Endothelial cell of umbilical vein (primary cell): ENCODE results near the gene LCTL. TPM values are rescaled to one million over a fixed set of nuclear protein-coding genes. Genes with fewer than 3 reads are reported as not detected.

Source experiments
- BruUV-seq: library from RNA; stranded (reverse); fragments of 400-500 nt; replicated peaks from 2 replicates; lab custom pipeline; 2021; lab: Mats Ljungman, UMichigan
- CTCF ChIA-PET: fragments of 300-600, 350-600 bp; sonication (Branson Sonifier 250); formaldehyde crosslinking; loops from one replicate; lab custom pipeline; 2021; ENCODE audit warnings: antibody characterized with exemption, inconsistent platforms; lab: Charles Lee
- POLR2A ChIA-PET: fragments of 300-600, 350-600 bp; sonication (Branson Sonifier 250); formaldehyde crosslinking; loops from one replicate; lab custom pipeline; 2021; ENCODE audit warnings: antibody characterized with exemption, inconsistent platforms; lab: Charles Lee
- DNase-seq: peaks from one replicate; pipeline ENCODE4 v3.0.0-alpha.2; 2011; ENCODE audit warnings: low read depth, low spot score
- FAIRE-seq: peaks from 2 replicates; lab custom pipeline; 2011; peaks lifted over from hg19 to GRCh38; lab: Jason Lieb, UNC
- H2AFZ ChIP-seq: 2 replicates; pipeline ENCODE4 v1.6.0; 2012; ENCODE audit warnings: low read depth, low read length, control low read depth, inconsistent platforms
- H3K27ac ChIP-seq: 2 replicates; pipeline ENCODE4 v1.5.1; 2011; ENCODE audit warnings: low read depth, mild to moderate bottlenecking, control low read depth, low read length, moderate library complexity; ENCODE audit not compliant: insufficient read depth
- H3K27me3 ChIP-seq, 2 experiments: 2 replicates each; pipeline versions ENCODE4 v1.6.0 to v1.6.1; 2011; ENCODE audit warnings: low read length in 2 of 2, mixed read lengths in 1 of 2; ENCODE audit not compliant: control insufficient read depth in 2 of 2, insufficient read depth in 2 of 2
- H3K36me3 ChIP-seq, 2 experiments: 2 replicates in 1 of 2; 3 replicates in 1 of 2; pipeline ENCODE4 v1.5.1; 2011; ENCODE audit warnings: low read length in 2 of 2, mild to moderate bottlenecking in 1 of 2, moderate library complexity in 1 of 2; ENCODE audit not compliant: control insufficient read depth in 2 of 2, insufficient read depth in 2 of 2; ENCODE audit errors: extremely low read depth in 1 of 2
- H3K4me1 ChIP-seq: 3 replicates; pipeline ENCODE4 v1.5.1; 2011; ENCODE audit warnings: mild to moderate bottlenecking, low read length; ENCODE audit not compliant: control insufficient read depth, insufficient read depth; ENCODE audit errors: extremely low read depth
- H3K4me2 ChIP-seq: 2 replicates; pipeline ENCODE4 v1.6.1; 2011; ENCODE audit warnings: low read length, control low read depth, mixed read lengths; ENCODE audit not compliant: insufficient read depth
- H3K4me3 ChIP-seq, 3 experiments: fragments of 200-600 bp in 1 of 3; sonication (generic), shearing (Covaris generic) in 1 of 3; replicated peaks in 1 of 3; 2 replicates each; pipeline ENCODE4 v1.5.1; 2011 to 2016; ENCODE audit warnings: control low read depth in 3 of 3, low read length in 3 of 3, mild to moderate bottlenecking in 2 of 3, inconsistent platforms in 1 of 3, low read depth in 1 of 3, moderate library complexity in 1 of 3; ENCODE audit not compliant: insufficient read depth in 1 of 3
- H3K79me2 ChIP-seq: 2 replicates; pipeline ENCODE4 v1.6.0; 2012; ENCODE audit warnings: low read length, inconsistent platforms; ENCODE audit not compliant: control insufficient read depth, insufficient read depth
- H3K9ac ChIP-seq: replicated peaks from 2 replicates; pipeline ENCODE3; 2011; ENCODE audit warnings: low read length, control low read depth; ENCODE audit not compliant: insufficient read depth; ENCODE audit errors: extremely low read depth
- H3K9me1 ChIP-seq: replicated peaks from 3 replicates; pipeline ENCODE4 v1.6.0; 2011; ENCODE audit warnings: mild to moderate bottlenecking, low read length; ENCODE audit not compliant: control insufficient read depth, insufficient read depth; ENCODE audit errors: extremely low read depth
- H3K9me3 ChIP-seq: replicated peaks from 2 replicates; pipeline ENCODE4 v1.5.1; 2012; ENCODE audit warnings: low read length, inconsistent platforms; ENCODE audit not compliant: control insufficient read depth, insufficient read depth
- H4K20me1 ChIP-seq: replicated peaks from 2 replicates; pipeline ENCODE3; 2011; ENCODE audit warnings: mild to moderate bottlenecking, low read length; ENCODE audit not compliant: control insufficient read depth, insufficient read depth; ENCODE audit errors: extremely low read depth
- EZH2 ChIP-seq: IDR thresholded peaks from 2 replicates; pipeline ENCODE4 v1.6.1; 2012; ENCODE audit warnings: borderline replicate concordance, low read depth, mild to moderate bottlenecking, moderate library complexity, low read length, inconsistent platforms; ENCODE audit not compliant: severe bottlenecking
- GATA2 ChIP-seq: IDR thresholded peaks from 2 replicates; pipeline ENCODE4 v1.7.0; 2011; ENCODE audit warnings: low read depth, mild to moderate bottlenecking, moderate library complexity, mixed read lengths, low read length; ENCODE audit not compliant: insufficient read length, insufficient read depth
- JUN ChIP-seq: IDR thresholded peaks from 2 replicates; pipeline ENCODE4 v1.6.1; 2011; ENCODE audit warnings: borderline replicate concordance, low read depth; ENCODE audit not compliant: insufficient read length, insufficient read depth
- POLR2A ChIP-seq: IDR thresholded peaks from 2 replicates; pipeline ENCODE4 v1.6.1; 2012; ENCODE audit warnings: low read depth, mild to moderate bottlenecking, control low read depth, low read length
- POLR2AphosphoS5 ChIP-seq: IDR thresholded peaks from 2 replicates; pipeline ENCODE4 v1.6.1; 2012; ENCODE audit warnings: low read depth, mild to moderate bottlenecking, control low read depth, low read length, moderate library complexity; ENCODE audit not compliant: insufficient read depth
- dilution Hi-C: fragments of 300-500 bp; cut with MboI; formaldehyde crosslinking; loops from one replicate; pipeline ENCODE4 v1.15.0; 2019; ENCODE audit warnings: low sequenced_read_pairs; ENCODE audit not compliant: extremely low pct_ligation_motif_present
- intact Hi-C: fragments of 100-400 bp; cut with micrococcal nuclease; formaldehyde crosslinking; loops from one replicate; pipeline ENCODE4 v1.10.0; 2022
- polyA plus RNA-seq, 4 experiments: library from polyadenylated mRNA; depleted of rRNA in 3 of 4; stranded (reverse) in 3 of 4; unstranded in 1 of 4; fragments of >200 nt; gene quantifications; 2 replicates each; pipeline versions ENCODE4 v1.2.1 to v1.2.3, GENCODE V29; 2011 to 2012; ENCODE audit warnings: missing spikeins in 1 of 4
- total RNA-seq: library from RNA; stranded (reverse); gene quantifications from 2 replicates; pipeline ENCODE4 v1.2.3, GENCODE V29; 2021
- TF ChIP-seq, protein P1 (sequence below): IDR thresholded peaks from 2 replicates; pipeline ENCODE4 v1.6.1; 2011; ENCODE audit not compliant: insufficient read depth, insufficient read length
- TF ChIP-seq, protein P2 (sequence below), 2 donors: IDR thresholded peaks; 1 replicate in 1 of 2; 2 replicates in 1 of 2; pipeline ENCODE4 v1.5.1; 2011; ENCODE audit warnings: low read length in 2 of 2, mild to moderate bottlenecking in 2 of 2, moderate library complexity in 2 of 2, control low read depth in 1 of 2, inconsistent platforms in 1 of 2, low read depth in 1 of 2; ENCODE audit not compliant: insufficient read depth in 1 of 2; ENCODE audit errors: extremely low read depth in 1 of 2

Gene LCTL
- total and polyA plus RNA-seq, 2 donors (not counting 3 experiments of a cell fraction or from before 2014, with no cell fraction given): 0.04 TPM; not detected in 1

DNA sequence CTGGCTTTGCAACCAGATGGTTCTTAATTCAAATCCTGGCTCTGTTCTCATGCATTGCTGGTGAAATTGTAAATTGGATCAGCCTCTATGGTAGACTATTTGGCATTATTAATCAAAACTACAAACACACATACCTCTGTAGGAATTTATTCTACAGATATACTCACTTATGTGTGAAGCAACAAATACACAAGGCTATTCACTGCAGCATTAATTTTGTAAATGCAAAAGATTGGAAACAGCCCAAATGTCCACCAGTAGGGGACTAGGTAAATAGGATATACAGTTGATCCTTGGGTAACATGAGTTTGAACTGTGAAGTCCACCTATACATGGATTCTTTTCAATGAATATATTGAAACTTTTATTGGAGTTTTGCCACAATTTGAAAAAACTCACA lies 29.5 kb upstream of the LCTL start:
- Histone ChIP-seq H3K27ac (no peak overlapping the region), H3K4me3 (no peak overlapping the region), H3K36me3 (no peaks in the 10 kb centered on the region), H3K27me3 (no peaks in the 10 kb centered on the region), H3K4me2 (no peak overlapping the region), H3K79me2 (no peaks in the 10 kb centered on the region), H3K9me3 (no peaks in the 10 kb centered on the region), H3K4me1 (no peaks in the 10 kb centered on the region), H4K20me1 (no peaks in the 10 kb centered on the region), H3K9ac (no peak overlapping the region), H2AFZ (no peak overlapping the region), H3K9me1 (no peaks in the 10 kb centered on the region)
- POLR2A ChIA-PET: no interaction called here
- FAIRE-seq (no peak), DNase-seq (no peak)
- dilution Hi-C loops: no loop called here
- intact Hi-C loops: no loop called here
- BruUV-seq: no TSS peak
- TF ChIP-seq POLR2AphosphoS5: no peak
- TF ChIP-seq, protein P1, sequence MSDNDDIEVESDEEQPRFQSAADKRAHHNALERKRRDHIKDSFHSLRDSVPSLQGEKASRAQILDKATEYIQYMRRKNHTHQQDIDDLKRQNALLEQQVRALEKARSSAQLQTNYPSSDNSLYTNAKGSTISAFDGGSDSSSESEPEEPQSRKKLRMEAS: no peak
- TF ChIP-seq POLR2A: no peak
- TF ChIP-seq GATA2: no peak
- no peak for TF ChIP-seq EZH2
- TF ChIP-seq, protein P2, sequence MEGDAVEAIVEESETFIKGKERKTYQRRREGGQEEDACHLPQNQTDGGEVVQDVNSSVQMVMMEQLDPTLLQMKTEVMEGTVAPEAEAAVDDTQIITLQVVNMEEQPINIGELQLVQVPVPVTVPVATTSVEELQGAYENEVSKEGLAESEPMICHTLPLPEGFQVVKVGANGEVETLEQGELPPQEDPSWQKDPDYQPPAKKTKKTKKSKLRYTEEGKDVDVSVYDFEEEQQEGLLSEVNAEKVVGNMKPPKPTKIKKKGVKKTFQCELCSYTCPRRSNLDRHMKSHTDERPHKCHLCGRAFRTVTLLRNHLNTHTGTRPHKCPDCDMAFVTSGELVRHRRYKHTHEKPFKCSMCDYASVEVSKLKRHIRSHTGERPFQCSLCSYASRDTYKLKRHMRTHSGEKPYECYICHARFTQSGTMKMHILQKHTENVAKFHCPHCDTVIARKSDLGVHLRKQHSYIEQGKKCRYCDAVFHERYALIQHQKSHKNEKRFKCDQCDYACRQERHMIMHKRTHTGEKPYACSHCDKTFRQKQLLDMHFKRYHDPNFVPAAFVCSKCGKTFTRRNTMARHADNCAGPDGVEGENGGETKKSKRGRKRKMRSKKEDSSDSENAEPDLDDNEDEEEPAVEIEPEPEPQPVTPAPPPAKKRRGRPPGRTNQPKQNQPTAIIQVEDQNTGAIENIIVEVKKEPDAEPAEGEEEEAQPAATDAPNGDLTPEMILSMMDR (IDR thresholded peaks at IDR 0.05; ENCODE audit: extremely low read depth in 1 of 2, insufficient read depth in 1 of 2, low read depth in 1 of 2, low read length in 2 of 2): no peak
- TF ChIP-seq JUN: no peak
- CTCF ChIA-PET: no interaction called here
